Cortex of kidney (tissue), 1 donor: ENCODE results near the gene ATF7IP2.
"Not testable (repeated sequence)": the region's sequence is repeated elsewhere in the genome, so short reads cannot be mapped to it uniquely, and the experiment has no call there.

Experiments used
- DNase-seq: peaks from one replicate; lab custom pipeline; 2025; lab: John Stamatoyannopoulos, UW

ATF7IP2 gene

GRCh38 chr16:10452208-10453158 lies 66.6 kb downstream of the ATF7IP2 start:
- not testable (repeated sequence) for DNase-seq

- no peak for DNase-seq
These were observed 67.3 kb downstream of the ATF7IP2 start for GRCh38 chr16:10453159-10453510.

GRCh38 chr16:10465821-10466220 lies 80.0 kb downstream of the ATF7IP2 start:
- no peak for DNase-seq

DNA sequence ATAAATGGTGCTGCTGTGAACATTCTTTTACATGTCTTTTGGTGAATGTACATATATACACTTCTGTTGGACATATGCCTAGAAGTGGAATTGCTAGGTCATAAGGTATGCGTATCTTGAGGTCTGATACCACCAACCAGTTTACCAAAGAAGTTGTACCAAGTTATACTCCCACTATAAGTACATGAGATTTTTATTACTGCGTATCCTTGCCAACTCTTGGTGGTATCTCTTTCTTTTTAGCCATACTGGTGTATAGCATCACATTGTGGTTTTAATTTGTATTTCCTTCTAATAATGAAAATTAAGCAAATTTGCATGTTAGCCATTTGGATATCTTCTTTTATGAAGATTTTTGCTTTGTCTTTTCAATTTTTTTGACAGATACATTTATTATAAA lies 80.5 kb downstream of the ATF7IP2 start:
- no peak for DNase-seq

- DNase-seq: no peak
These were observed 81.0 kb downstream of the ATF7IP2 start for GRCh38 chr16:10466861-10467260.

DNA sequence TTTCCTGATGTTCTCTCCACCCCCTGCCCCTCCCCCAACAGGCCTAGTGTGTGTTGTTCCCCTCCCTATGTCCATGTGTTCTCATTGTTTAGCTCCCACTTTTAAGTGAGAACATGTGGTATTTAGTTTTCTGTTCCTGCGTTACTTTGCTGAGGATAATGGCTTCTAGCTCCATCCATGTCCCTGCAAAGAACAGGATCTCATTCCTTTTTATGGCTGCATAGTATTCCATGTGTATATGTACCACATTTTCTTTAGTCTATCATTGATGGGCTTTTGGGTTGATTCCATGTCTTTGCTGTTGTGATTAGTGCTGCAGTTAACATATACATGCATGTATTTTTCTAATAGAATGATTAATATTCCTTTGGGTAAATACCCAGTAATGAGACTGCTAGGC lies 90.8 kb downstream of the ATF7IP2 start:
- DNase-seq: not testable (repeated sequence)

GRCh38 chr16:10480151-10480550 lies 94.3 kb downstream of the ATF7IP2 start:
- no peak for DNase-seq

GRCh38 chr16:10485159-10485558 lies 99.3 kb downstream of the ATF7IP2 start:
- no peak for DNase-seq

- DNase-seq: no peak
These were observed 100.0 kb downstream of the ATF7IP2 start for GRCh38 chr16:10485698-10486382.

DNA sequence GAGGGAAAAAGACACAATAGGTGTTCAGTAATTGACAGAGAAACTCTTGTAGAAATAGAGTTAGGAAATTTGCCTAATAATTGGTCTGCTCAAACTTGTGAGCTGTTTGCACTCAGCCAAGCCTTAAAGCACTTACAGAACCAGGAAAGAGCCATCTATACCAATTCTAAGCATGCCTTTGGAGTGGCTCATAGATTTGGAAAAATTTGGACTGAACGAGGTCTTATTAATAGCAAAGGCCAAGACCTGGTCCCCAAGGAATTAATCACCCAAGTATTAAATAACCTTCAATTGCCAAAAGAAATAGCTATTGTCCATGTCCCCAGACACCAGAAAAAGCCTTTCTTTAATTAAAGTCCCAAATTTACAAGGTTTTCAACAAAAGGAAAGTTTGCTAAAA lies 104.3 kb downstream of the ATF7IP2 start:
- no peak for DNase-seq

GRCh38 chr16:10493276-10493675 lies 107.4 kb downstream of the ATF7IP2 start:
- no peak for DNase-seq

GRCh38 chr16:10494343-10495030 lies 108.6 kb downstream of the ATF7IP2 start:
- DNase-seq: no peak

GRCh38 chr16:10495031-10495345 lies 109.1 kb downstream of the ATF7IP2 start:
- no peak for DNase-seq

GRCh38 chr16:10497132-10498101 lies 111.6 kb downstream of the ATF7IP2 start:
- DNase-seq: no peak

- DNase-seq: no peak
These were observed 114.7 kb downstream of the ATF7IP2 start for GRCh38 chr16:10500582-10500981.

DNA sequence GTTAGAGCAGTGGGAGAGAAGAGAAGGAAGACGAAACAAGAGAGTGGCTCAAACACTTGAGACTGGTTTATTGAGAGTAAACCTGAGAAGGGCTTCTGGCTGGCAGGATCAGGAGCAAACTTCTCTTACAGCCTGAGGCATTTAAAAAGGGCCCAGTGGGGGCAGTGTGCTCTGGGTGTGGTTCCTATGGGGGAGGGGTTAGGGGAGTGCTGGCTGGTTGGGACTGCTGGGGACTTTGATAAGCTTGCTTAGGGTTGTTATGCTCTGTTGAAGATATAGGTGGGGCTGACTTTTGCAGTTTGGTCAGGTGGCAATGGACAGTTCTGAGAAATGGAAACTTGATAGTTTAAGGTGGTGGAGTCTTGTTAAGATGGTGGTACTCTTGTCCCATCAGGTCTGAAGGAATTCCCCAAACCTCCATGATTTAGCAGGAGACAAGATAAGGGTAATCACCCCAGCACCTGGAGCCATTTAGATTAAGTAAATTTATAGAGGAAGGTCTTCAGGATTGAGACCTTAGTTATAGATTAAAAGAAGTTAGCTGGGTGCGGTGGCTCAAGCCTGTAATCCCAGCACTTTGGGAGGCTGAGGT lies 115.3 kb downstream of the ATF7IP2 start:
- DNase-seq: no peak

GRCh38 chr16:10502776-10503175 lies 116.9 kb downstream of the ATF7IP2 start:
- no peak for DNase-seq

DNA sequence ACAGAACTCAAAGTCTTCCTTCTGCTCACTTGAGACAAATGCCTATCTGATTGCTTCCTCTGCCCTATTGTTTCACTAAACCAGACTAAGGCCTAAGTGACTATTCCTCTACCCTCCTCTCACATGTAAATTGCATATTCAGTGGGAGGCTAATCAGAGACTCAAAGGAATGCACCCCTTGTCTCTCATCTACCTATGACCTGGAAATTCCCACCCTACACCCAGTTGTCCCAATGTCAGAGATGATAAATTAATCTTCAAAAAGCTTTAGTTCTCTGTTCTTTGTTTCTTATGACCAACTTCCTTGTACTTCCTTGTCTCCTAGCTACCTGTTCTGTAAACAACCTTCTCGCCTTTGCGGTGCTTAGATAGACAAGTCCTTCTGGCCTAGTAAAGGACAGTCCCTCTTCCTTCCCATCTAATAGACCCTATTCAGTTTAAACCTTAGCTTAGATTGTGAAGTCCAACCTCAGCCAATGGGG lies 118.6 kb downstream of the ATF7IP2 start:
- DNase-seq: no peak

GRCh38 chr16:10505286-10505685 lies 119.4 kb downstream of the ATF7IP2 start:
- DNase-seq: not testable (repeated sequence)

- DNase-seq: no peak
These were observed 123.7 kb downstream of the ATF7IP2 start for GRCh38 chr16:10509534-10510025.

DNA sequence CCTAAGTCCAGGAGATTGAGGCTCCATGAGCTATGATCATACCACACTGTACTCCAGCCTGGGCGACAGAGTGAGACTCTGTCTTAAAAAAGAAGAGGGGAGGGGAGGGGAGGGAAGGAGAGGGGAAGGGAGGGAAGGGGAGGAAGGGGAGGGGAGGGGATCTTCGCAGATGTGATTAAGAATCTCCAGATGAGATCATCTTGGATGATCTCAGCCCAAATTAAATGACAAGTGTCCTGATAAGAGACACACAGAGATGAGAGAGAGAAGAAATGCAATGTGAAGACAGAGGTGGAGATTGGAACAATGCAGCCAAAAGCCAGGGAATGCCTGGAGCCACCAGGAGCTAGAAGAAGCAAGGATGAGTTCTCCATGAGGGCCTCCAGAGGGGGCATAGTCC lies 124.4 kb downstream of the ATF7IP2 start:
- DNase-seq: no peak
